Prostate gland (tissue), 2 donors: Measurements from ENCODE around the gene UBAC1. TPM values are rescaled to one million over a fixed set of nuclear protein-coding genes. Genes with fewer than 3 reads are reported as not detected.

ENCODE experiments used
- DNase-seq: peaks from one replicate; pipeline ENCODE4 v3.0.0-alpha.2; 2019; ENCODE audit warnings: low spot score
- H3K27ac ChIP-seq, 2 donors: fragments of 200-600 bp; sonication (generic); 2 replicates each; pipeline ENCODE4 v1.5.1; 2017 to 2019
- H3K27me3 ChIP-seq: fragments of 200-600 bp; sonication (generic); replicated peaks from 2 replicates; pipeline ENCODE4 v1.5.1; 2019; ENCODE audit not compliant: insufficient read depth
- H3K36me3 ChIP-seq, 2 donors: fragments of 200-600 bp; sonication (generic); 1 replicate in 1 of 2; 2 replicates in 1 of 2; pipeline versions ENCODE4 v1.5.1 to v1.8.1; 2017 to 2019
- H3K4me1 ChIP-seq: fragments of 200-600 bp; sonication (generic); replicated peaks from 2 replicates; pipeline ENCODE4 v1.5.1; 2019
- H3K4me3 ChIP-seq, 2 donors: fragments of 200-600 bp; sonication (generic); 2 replicates each; pipeline ENCODE4 v1.5.1; 2017 to 2019
- H3K9me3 ChIP-seq: fragments of 200-600 bp; sonication (generic); 2 replicates; pipeline ENCODE4 v1.5.1; 2017
- CTCF ChIP-seq, 4 experiments: fragments of 200-600 bp in 2 of 4; fragments of 450-650 bp in 2 of 4; sonication (generic) in 2 of 4; IDR thresholded peaks; 1 replicate in 3 of 4; 2 replicates in 1 of 4; pipeline ENCODE4 v1.5.1; 2016 to 2019; ENCODE audit warnings: antibody characterized with exemption in 4 of 4, mild to moderate bottlenecking in 2 of 4, moderate library complexity in 2 of 4
- POLR2A ChIP-seq: fragments of 450-650 bp; IDR thresholded peaks from one replicate; pipeline ENCODE4 v1.6.1; 2016; ENCODE audit warnings: antibody characterized with exemption, mild to moderate bottlenecking
- POLR2AphosphoS5 ChIP-seq: sonication (generic); formaldehyde crosslinking; IDR thresholded peaks from one replicate; pipeline ENCODE4 v1.6.1; 2017; ENCODE audit warnings: antibody characterized with exemption
- WGBS: methylation state at CpG from one replicate; pipeline ENCODE4 v1.1.5; 2018; 5-methylcytosine and 5-hydroxymethylcytosine counted together
- intact Hi-C: fragments of 100-400 bp; cut with DNase I; formaldehyde crosslinking; loops from one replicate; pipeline ENCODE4 v1.14.2; 2022
- total RNA-seq, 2 donors: library from RNA; depleted of rRNA; stranded (reverse); fragments of >200 nt; gene quantifications; one replicate each; pipeline ENCODE4 v1.1.0, GENCODE V29; 2016

Gene UBAC1
- total RNA-seq, 2 donors from 2014 or later: 53.7 to 59.1 TPM

GRCh38 chr9:135994501-135995192 lies 33.5 kb upstream of the UBAC1 start:
- DNase-seq: no peak
- H3K9me3 ChIP-seq: no peaks in the 10 kb centered on the region
- H3K4me3 ChIP-seq: no peak overlapping the region
- WGBS: 78% methylated on average over 19 of the region's 20 CpGs
- H3K27me3 ChIP-seq: no peaks in the 10 kb centered on the region
- no peaks in the 10 kb centered on the region for H3K36me3 ChIP-seq
- H3K4me1 ChIP-seq: peaks cover 20% of the 10 kb centered on the region
- TF ChIP-seq POLR2A (no peak), CTCF (IDR thresholded peaks at IDR 0.05) (no peak), POLR2AphosphoS5 (no peak)
- no peak overlapping the region for H3K27ac ChIP-seq
- intact Hi-C loops: no loop called here

GRCh38 chr9:135993765-135994500 lies 32.8 kb upstream of the UBAC1 start:
- 82% methylated on average over 27 of the region's 27 CpGs for WGBS
- Histone ChIP-seq H3K4me1 (peaks cover 20% of the 10 kb centered on the region), H3K27me3 (no peaks in the 10 kb centered on the region), H3K27ac (peak overlapping the region in 1 of 2 donors; percentile 63), H3K9me3 (no peaks in the 10 kb centered on the region), H3K36me3 (no peaks in the 10 kb centered on the region), H3K4me3 (no peak overlapping the region)
- intact Hi-C loops: no loop called here
- TF ChIP-seq POLR2AphosphoS5: no peak
- TF ChIP-seq POLR2A: no peak
- no peak for TF ChIP-seq CTCF (IDR thresholded peaks at IDR 0.05)
- no peak for DNase-seq

GRCh38 chr9:135993409-135993742 lies 32.2 kb upstream of the UBAC1 start:
- WGBS: 70% methylated on average over 13 of the region's 13 CpGs
- no peaks in the 10 kb centered on the region for H3K27me3 ChIP-seq
- TF ChIP-seq POLR2A: no peak
- TF ChIP-seq POLR2AphosphoS5: no peak
- no peak for TF ChIP-seq CTCF (IDR thresholded peaks at IDR 0.05)
- intact Hi-C loops: no loop called here
- H3K9me3 ChIP-seq: no peaks in the 10 kb centered on the region
- H3K4me1 ChIP-seq: peaks cover 20% of the 10 kb centered on the region
- H3K4me3 ChIP-seq: no peak overlapping the region
- peak overlapping the region; percentile 63 to 74 for H3K27ac ChIP-seq
- no peak for DNase-seq
- H3K36me3 ChIP-seq: no peaks in the 10 kb centered on the region

- DNase-seq: peak; percentile 66
- no peaks in the 10 kb centered on the region for H3K9me3 ChIP-seq
- no peaks in the 10 kb centered on the region for H3K36me3 ChIP-seq
- peak overlapping the region in 1 of 2 donors; percentile 12 for H3K4me3 ChIP-seq
- TF ChIP-seq POLR2A: no peak
- TF ChIP-seq POLR2AphosphoS5: peak; percentile 50
- no peak for TF ChIP-seq CTCF (IDR thresholded peaks at IDR 0.05)
- H3K27ac ChIP-seq: peak overlapping the region; percentile 63 to 74
- intact Hi-C loops: no loop called here
- peaks cover 20% of the 10 kb centered on the region for H3K4me1 ChIP-seq
- 6% methylated on average over 30 of the region's 32 CpGs for WGBS
- no peaks in the 10 kb centered on the region for H3K27me3 ChIP-seq
Observed at GRCh38 chr9:135992486-135993408, 31.6 kb upstream of the UBAC1 start.
